ENCODE results near the gene HHAT. TPM values are rescaled to one million over a fixed set of nuclear protein-coding genes. Genes with fewer than 3 reads are reported as not detected.

The HHAT gene
- total and polyA plus RNA-seq, 2 of the 4 experiments (the other 2 are of a cell fraction) = 1.7 to 2.5 TPM

DNA sequence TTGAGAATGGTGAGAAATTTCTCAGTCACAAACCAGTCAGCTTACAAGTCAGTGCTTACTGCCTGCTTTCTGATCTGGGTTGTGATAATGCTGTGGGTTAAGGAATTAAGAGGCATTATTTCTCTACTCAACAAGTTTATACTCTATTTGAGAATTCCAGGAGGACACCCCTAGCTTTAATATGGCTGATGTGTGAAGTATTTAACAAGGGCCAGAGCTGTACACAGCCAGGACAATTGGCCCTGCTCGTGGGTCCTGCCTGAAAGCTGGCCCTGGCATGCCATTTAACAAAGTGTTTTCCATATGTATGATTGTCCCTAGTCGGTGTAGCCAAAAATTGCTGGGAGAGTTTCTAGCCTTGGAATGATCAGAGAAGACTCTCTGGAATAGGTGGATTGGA lies 43.2 kb downstream of the HHAT start:
- no peak overlapping the region for H2BK20ac ChIP-seq (ENCODE audit: low read depth, low read length)
- H2AK9ac ChIP-seq (replicated peaks; ENCODE audit: low read depth, low read length, poor library complexity) = no peak overlapping the region
- no peaks in the 10 kb centered on the region for H3K9me3 ChIP-seq (ENCODE audit: control insufficient read depth, insufficient read depth, low read length)
- no peak overlapping the region for H4K8ac ChIP-seq (ENCODE audit: low read depth in 2 of 2, low read length in 2 of 2)
- H3K4ac ChIP-seq (ENCODE audit: low read depth, low read length) = no peak overlapping the region
- H3K4me1 ChIP-seq (ENCODE audit: control insufficient read depth, insufficient read depth, low read length) = peaks cover 11% of the 10 kb centered on the region
- no peak overlapping the region for H3K14ac ChIP-seq (replicated peaks; ENCODE audit: low read depth, low read length)
- BruUV-seq (replicated peaks) = no TSS peak
- no peak overlapping the region for H2AK5ac ChIP-seq (ENCODE audit: low read depth, low read length)
- no peak overlapping the region for H3K4me2 ChIP-seq (ENCODE audit: low read depth, low read length)
- H3K27ac ChIP-seq (ENCODE audit: insufficient read depth, low read length) = no peak overlapping the region
- H2AFZ ChIP-seq (replicated peaks; ENCODE audit: low read length, poor library complexity) = no peak overlapping the region
- no peak overlapping the region for H4K5ac ChIP-seq (ENCODE audit: low read depth, low read length)
- no peaks in the 10 kb centered on the region for H3K36me3 ChIP-seq (ENCODE audit: control insufficient read depth, insufficient read depth, low read length)
- ChIA-PET POLR2A (ENCODE audit: unreplicated experiment) (no interaction called here), CTCF (interaction anchor here (1.0 kb wide), 1 partner anchor 11 kb away, joined by 3 read pairs; no protein-coding TSS in a partner anchor)
- H4K91ac ChIP-seq (ENCODE audit: insufficient read depth, low read depth, low read length) = no peak overlapping the region
- no peak overlapping the region for H3K9ac ChIP-seq (ENCODE audit: low read depth, low read length)
- no peak overlapping the region for H2BK120ac ChIP-seq (ENCODE audit: low read depth, low read length)
- no peak for ATAC-seq (ENCODE audit: low read depth)
- no peak overlapping the region for H3K18ac ChIP-seq (ENCODE audit: low read depth, low read length)
- H3K23ac ChIP-seq (ENCODE audit: low read depth, low read length) = no peak overlapping the region
- dilution Hi-C loops (cut with HindIII; ENCODE audit: low sequenced_read_pairs, unreplicated experiment) (no loop called here), in situ Hi-C loops (cut with MboI; ENCODE audit: low sequenced_read_pairs) (no loop called here), intact Hi-C loops (cut with micrococcal nuclease) (no loop called here)
- H3K27me3 ChIP-seq (ENCODE audit: control insufficient read depth, insufficient read depth, low read length) = 0 out of 2 replicates have a peak, but pooled peaks cover 2% of the 10 kb centered on the region
- DNase-seq = no peak
- TF ChIP-seq MXI1 (IDR thresholded peaks at IDR 0.05; ENCODE audit: borderline replicate concordance, low read depth, low read length) = no peak
- no peak for TF ChIP-seq ELK1 (IDR thresholded peaks at IDR 0.05; ENCODE audit: borderline replicate concordance, low read depth, low read length)
- TF ChIP-seq, protein P1, sequence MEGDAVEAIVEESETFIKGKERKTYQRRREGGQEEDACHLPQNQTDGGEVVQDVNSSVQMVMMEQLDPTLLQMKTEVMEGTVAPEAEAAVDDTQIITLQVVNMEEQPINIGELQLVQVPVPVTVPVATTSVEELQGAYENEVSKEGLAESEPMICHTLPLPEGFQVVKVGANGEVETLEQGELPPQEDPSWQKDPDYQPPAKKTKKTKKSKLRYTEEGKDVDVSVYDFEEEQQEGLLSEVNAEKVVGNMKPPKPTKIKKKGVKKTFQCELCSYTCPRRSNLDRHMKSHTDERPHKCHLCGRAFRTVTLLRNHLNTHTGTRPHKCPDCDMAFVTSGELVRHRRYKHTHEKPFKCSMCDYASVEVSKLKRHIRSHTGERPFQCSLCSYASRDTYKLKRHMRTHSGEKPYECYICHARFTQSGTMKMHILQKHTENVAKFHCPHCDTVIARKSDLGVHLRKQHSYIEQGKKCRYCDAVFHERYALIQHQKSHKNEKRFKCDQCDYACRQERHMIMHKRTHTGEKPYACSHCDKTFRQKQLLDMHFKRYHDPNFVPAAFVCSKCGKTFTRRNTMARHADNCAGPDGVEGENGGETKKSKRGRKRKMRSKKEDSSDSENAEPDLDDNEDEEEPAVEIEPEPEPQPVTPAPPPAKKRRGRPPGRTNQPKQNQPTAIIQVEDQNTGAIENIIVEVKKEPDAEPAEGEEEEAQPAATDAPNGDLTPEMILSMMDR (conservative IDR thresholded peaks at IDR 0.05; ENCODE audit: low read depth, low read length) = no peak
- TF ChIP-seq NFE2L2 (IDR thresholded peaks at IDR 0.05; ENCODE audit: low read depth, low read length) = no peak
- TF ChIP-seq USF2 (IDR thresholded peaks at IDR 0.05; ENCODE audit: low read depth, low read length) = no peak
- no peak for TF ChIP-seq POLR2A (IDR thresholded peaks at IDR 0.05; ENCODE audit: low read depth, low read length)
- TF ChIP-seq FOS (IDR thresholded peaks at IDR 0.05; ENCODE audit: low read depth, low read length) = no peak
- no peak for TF ChIP-seq BHLHE40 (IDR thresholded peaks at IDR 0.05; ENCODE audit: low read depth, low read length)
- no CpG with 5 or more reads among the region's 2 CpGs for WGBS, 2 experiments (ENCODE audit: extremely low coverage in 2 of 2, insufficient read length in 1 of 2)
- H3K4me3 ChIP-seq (ENCODE audit: insufficient read depth, low read depth, low read length) = no peak overlapping the region
- H3K79me1 ChIP-seq (ENCODE audit: low read depth in 1 of 2, low read length in 2 of 2) = no peaks in the 10 kb centered on the region
- no peak overlapping the region for H2BK5ac ChIP-seq (ENCODE audit: low read depth, low read length, poor library complexity, severe bottlenecking)
- H4K20me1 ChIP-seq (ENCODE audit: insufficient read depth, low read length) = no peaks in the 10 kb centered on the region
- no peaks in the 10 kb centered on the region; the same call in 1 of the 2 replicates for H3K9me1 ChIP-seq (ENCODE audit: insufficient read depth, low read length)
- H2BK15ac ChIP-seq (ENCODE audit: low read depth, low read length) = no peak overlapping the region
- H3K56ac ChIP-seq (ENCODE audit: extremely low read depth, insufficient read depth, low read length) = no peak overlapping the region
